HG03565 (cell line): ENCODE data around the gene RYR1.
"Not testable (repeated sequence)": the region's sequence is repeated elsewhere in the genome, so short reads cannot be mapped to it uniquely, and the experiment has no call there.

Experiments
- ATAC-seq: cut with Tn5 transposase; IDR thresholded peaks from one replicate; pipeline ENCODE4 v1.9.1; 2021; ENCODE audit warnings: mild to moderate bottlenecking, moderate library complexity; ENCODE audit not compliant: unreplicated experiment

RYR1 gene

GRCh38 chr19:38488096-38488495 is 54.6 kb downstream of the RYR1 start:
- ATAC-seq: no peak

GRCh38 chr19:38488776-38489481 is 55.4 kb downstream of the RYR1 start:
- ATAC-seq: no peak

- ATAC-seq: no peak
These were observed 57.4 kb downstream of the RYR1 start for GRCh38 chr19:38490861-38491260.

- no peak for ATAC-seq
These were observed 58.8 kb downstream of the RYR1 start for GRCh38 chr19:38492181-38492813.

- ATAC-seq: no peak
These were observed 60.9 kb downstream of the RYR1 start for GRCh38 chr19:38494379-38494778.

GRCh38 chr19:38495375-38495774 is 61.9 kb downstream of the RYR1 start:
- not testable (repeated sequence) for ATAC-seq

GRCh38 chr19:38496116-38496515 is 62.6 kb downstream of the RYR1 start:
- no peak for ATAC-seq

- no peak for ATAC-seq
These were observed 63.4 kb downstream of the RYR1 start for GRCh38 chr19:38496603-38497487.

- no peak for ATAC-seq
These were observed 64.4 kb downstream of the RYR1 start for GRCh38 chr19:38497907-38498306.

- ATAC-seq: no peak
These were observed 66.0 kb downstream of the RYR1 start for GRCh38 chr19:38499532-38499931.

- ATAC-seq: no peak
These were observed 67.0 kb downstream of the RYR1 start for GRCh38 chr19:38500450-38500849.

- no peak for ATAC-seq
These were observed 69.1 kb downstream of the RYR1 start for GRCh38 chr19:38502410-38503076.

GRCh38 chr19:38503077-38503410 is 69.6 kb downstream of the RYR1 start:
- no peak for ATAC-seq

- ATAC-seq: no peak
These were observed 72.5 kb downstream of the RYR1 start for GRCh38 chr19:38505958-38506357.

- no peak for ATAC-seq
These were observed 72.9 kb downstream of the RYR1 start for GRCh38 chr19:38506375-38506722.

- no peak for ATAC-seq
These were observed 73.4 kb downstream of the RYR1 start for GRCh38 chr19:38506723-38507550.

GRCh38 chr19:38507551-38508127 is 74.1 kb downstream of the RYR1 start:
- ATAC-seq: no peak

- no peak for ATAC-seq
These were observed 75.0 kb downstream of the RYR1 start for GRCh38 chr19:38508507-38508906.

GRCh38 chr19:38509027-38509426 is 75.5 kb downstream of the RYR1 start:
- no peak for ATAC-seq

- ATAC-seq: no peak
These were observed 77.7 kb downstream of the RYR1 start for GRCh38 chr19:38511074-38511708.
